Measurements from ENCODE around the gene SLC16A9. TPM values are rescaled to one million over a fixed set of nuclear protein-coding genes. Genes with fewer than 3 reads are reported as not detected.

Gene SLC16A9
- total RNA-seq, 1 experiment from 2014 or later, result 5.9 TPM

- POLR2A ChIA-PET, result no interaction called here
These were observed 37.3 kb downstream of the SLC16A9 start for GRCh38 chr10:59672150-59672875.

More at GRCh38 chr10:59672150-59672875, 37.3 kb downstream of the SLC16A9 start:
- H3K27ac ChIP-seq (ENCODE audit: low read depth, low read length), result no peak overlapping the region
- peaks cover 0 to 11% of the 10 kb centered on the region in 2 experiments; a peak in 2 of 4 replicates for H3K4me1 ChIP-seq (ENCODE audit: control insufficient read depth in 1 of 2, insufficient read depth in 2 of 2, low read length in 2 of 2)
- no TSS peak for BruUV-seq (replicated peaks)
- H3K36me3 ChIP-seq (ENCODE audit: control insufficient read depth in 1 of 2, insufficient read depth in 2 of 2, low read length in 2 of 2), result no peaks in the 10 kb centered on the region
- no peaks in the 10 kb centered on the region for H3K9me2 ChIP-seq (ENCODE audit: insufficient read depth)
- no peak for ATAC-seq
- H3K4me3 ChIP-seq (replicated peaks in 1 of 2; ENCODE audit: low read depth in 1 of 2, low read length in 2 of 2), result no peak overlapping the region
- TF ChIP-seq FOSL1 (IDR thresholded peaks at IDR 0.05; ENCODE audit: low read depth) (no peak), ATF3 (IDR thresholded peaks at IDR 0.05) (no peak), CBX3 (IDR thresholded peaks at IDR 0.05; ENCODE audit: low read depth) (no peak), ELF1 (IDR thresholded peaks at IDR 0.05; ENCODE audit: borderline replicate concordance, low read depth) (no peak), REST (IDR thresholded peaks at IDR 0.05; ENCODE audit: low read depth) (no peak), ZFX (IDR thresholded peaks at IDR 0.05) (no peak), POLR2AphosphoS5 (IDR thresholded peaks at IDR 0.05; ENCODE audit: low read depth, low read length) (no peak), EZH2phosphoT487 (IDR thresholded peaks at IDR 0.05; ENCODE audit: borderline replicate concordance) (no peak), POLR2A (IDR thresholded peaks at IDR 0.05; ENCODE audit: borderline replicate concordance, extremely low read depth, insufficient read depth, insufficient read length) (no peak), SRF (IDR thresholded peaks at IDR 0.05; ENCODE audit: low read depth) (no peak), SP1 (IDR thresholded peaks at IDR 0.05; ENCODE audit: low read depth) (no peak)
- TF ChIP-seq, protein P1, sequence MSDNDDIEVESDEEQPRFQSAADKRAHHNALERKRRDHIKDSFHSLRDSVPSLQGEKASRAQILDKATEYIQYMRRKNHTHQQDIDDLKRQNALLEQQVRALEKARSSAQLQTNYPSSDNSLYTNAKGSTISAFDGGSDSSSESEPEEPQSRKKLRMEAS (IDR thresholded peaks at IDR 0.05), result no peak
- TF ChIP-seq, protein P2, sequence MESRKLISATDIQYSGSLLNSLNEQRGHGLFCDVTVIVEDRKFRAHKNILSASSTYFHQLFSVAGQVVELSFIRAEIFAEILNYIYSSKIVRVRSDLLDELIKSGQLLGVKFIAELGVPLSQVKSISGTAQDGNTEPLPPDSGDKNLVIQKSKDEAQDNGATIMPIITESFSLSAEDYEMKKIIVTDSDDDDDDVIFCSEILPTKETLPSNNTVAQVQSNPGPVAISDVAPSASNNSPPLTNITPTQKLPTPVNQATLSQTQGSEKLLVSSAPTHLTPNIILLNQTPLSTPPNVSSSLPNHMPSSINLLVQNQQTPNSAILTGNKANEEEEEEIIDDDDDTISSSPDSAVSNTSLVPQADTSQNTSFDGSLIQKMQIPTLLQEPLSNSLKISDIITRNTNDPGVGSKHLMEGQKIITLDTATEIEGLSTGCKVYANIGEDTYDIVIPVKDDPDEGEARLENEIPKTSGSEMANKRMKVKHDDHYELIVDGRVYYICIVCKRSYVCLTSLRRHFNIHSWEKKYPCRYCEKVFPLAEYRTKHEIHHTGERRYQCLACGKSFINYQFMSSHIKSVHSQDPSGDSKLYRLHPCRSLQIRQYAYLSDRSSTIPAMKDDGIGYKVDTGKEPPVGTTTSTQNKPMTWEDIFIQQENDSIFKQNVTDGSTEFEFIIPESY (IDR thresholded peaks at IDR 0.05; ENCODE audit: extremely low read depth, insufficient replicate concordance, low read length), result no peak
- TF ChIP-seq, protein P3, sequence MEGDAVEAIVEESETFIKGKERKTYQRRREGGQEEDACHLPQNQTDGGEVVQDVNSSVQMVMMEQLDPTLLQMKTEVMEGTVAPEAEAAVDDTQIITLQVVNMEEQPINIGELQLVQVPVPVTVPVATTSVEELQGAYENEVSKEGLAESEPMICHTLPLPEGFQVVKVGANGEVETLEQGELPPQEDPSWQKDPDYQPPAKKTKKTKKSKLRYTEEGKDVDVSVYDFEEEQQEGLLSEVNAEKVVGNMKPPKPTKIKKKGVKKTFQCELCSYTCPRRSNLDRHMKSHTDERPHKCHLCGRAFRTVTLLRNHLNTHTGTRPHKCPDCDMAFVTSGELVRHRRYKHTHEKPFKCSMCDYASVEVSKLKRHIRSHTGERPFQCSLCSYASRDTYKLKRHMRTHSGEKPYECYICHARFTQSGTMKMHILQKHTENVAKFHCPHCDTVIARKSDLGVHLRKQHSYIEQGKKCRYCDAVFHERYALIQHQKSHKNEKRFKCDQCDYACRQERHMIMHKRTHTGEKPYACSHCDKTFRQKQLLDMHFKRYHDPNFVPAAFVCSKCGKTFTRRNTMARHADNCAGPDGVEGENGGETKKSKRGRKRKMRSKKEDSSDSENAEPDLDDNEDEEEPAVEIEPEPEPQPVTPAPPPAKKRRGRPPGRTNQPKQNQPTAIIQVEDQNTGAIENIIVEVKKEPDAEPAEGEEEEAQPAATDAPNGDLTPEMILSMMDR (IDR thresholded peaks at IDR 0.05 in 2 of 3, conservative IDR thresholded peaks at IDR 0.05 in 1 of 3; ENCODE audit: borderline replicate concordance in 1 of 3, insufficient read depth in 1 of 3, low read depth in 2 of 3, low read length in 2 of 3), result no peak
- no peaks in the 10 kb centered on the region for H3K27me3 ChIP-seq (ENCODE audit: insufficient read depth, low read length)
- H2AFZ ChIP-seq (ENCODE audit: low read depth, low read length, poor library complexity, severe bottlenecking), result no peak overlapping the region
- RAD21 ChIA-PET (ENCODE audit: low non-redundant PET in 1 of 2, low total read pairs in 2 of 2, uncharacterized antibody in 2 of 2, unreplicated experiment in 2 of 2), result no interaction called here
- no peaks in the 10 kb centered on the region for H3K9me3 ChIP-seq (ENCODE audit: control insufficient read depth in 1 of 2, insufficient read depth in 1 of 2, low read depth in 1 of 2, low read length in 2 of 2)
- DNase-seq (ENCODE audit: low read depth, low spot score), result no peak
- no peak overlapping the region for H3K9ac ChIP-seq (ENCODE audit: low read length)
- no peak overlapping the region for H3K4me2 ChIP-seq (ENCODE audit: low read length)
- H3K79me2 ChIP-seq (ENCODE audit: insufficient read depth, low read length), result no peaks in the 10 kb centered on the region
- intact Hi-C loops (cut with micrococcal nuclease), result no loop called here
- CTCF ChIA-PET, result no interaction called here
- no peaks in the 10 kb centered on the region for H4K20me1 ChIP-seq (ENCODE audit: insufficient read depth)
